Thymus (tissue), 11 donors: ENCODE results near the gene TELO2. TPM values are rescaled to one million over a fixed set of nuclear protein-coding genes. Genes with fewer than 3 reads are reported as not detected.

Source experiments
- DNase-seq, 9 donors: peaks; one replicate each; pipeline ENCODE4 v3.0.0-alpha.2; 2013; ENCODE audit warnings: low spot score in 9 of 9, low read depth in 6 of 9, missing footprints in 1 of 9
- H3K27ac ChIP-seq, 2 donors: one replicate each; pipeline ENCODE4 v1.5.1; 2013; ENCODE audit warnings: control low read depth in 1 of 2, low read depth in 1 of 2, low read length in 1 of 2, mild to moderate bottlenecking in 1 of 2, moderate library complexity in 1 of 2
- H3K27me3 ChIP-seq, 2 donors: one replicate each; pipeline ENCODE4 v1.5.1; 2013; ENCODE audit warnings: low read length in 1 of 2; ENCODE audit not compliant: control insufficient read depth in 2 of 2, insufficient read depth in 1 of 2
- H3K36me3 ChIP-seq, 2 donors: one replicate each; pipeline ENCODE4 v1.5.1; 2013; ENCODE audit warnings: low read length in 1 of 2, mild to moderate bottlenecking in 1 of 2, moderate library complexity in 1 of 2; ENCODE audit not compliant: control insufficient read depth in 2 of 2, insufficient read depth in 2 of 2
- H3K4me1 ChIP-seq, 2 donors: one replicate each; pipeline ENCODE4 v1.5.1; 2013; ENCODE audit warnings: low read length in 2 of 2; ENCODE audit not compliant: control insufficient read depth in 2 of 2, insufficient read depth in 2 of 2
- H3K4me3 ChIP-seq, 2 donors: one replicate each; pipeline ENCODE4 v1.5.1; 2013; ENCODE audit warnings: low read length in 2 of 2, control low read depth in 1 of 2, mild to moderate bottlenecking in 1 of 2
- H3K9me3 ChIP-seq, 2 donors: one replicate each; pipeline ENCODE4 v1.5.1; 2013; ENCODE audit warnings: low read length in 1 of 2, mild to moderate bottlenecking in 1 of 2; ENCODE audit not compliant: control insufficient read depth in 2 of 2, insufficient read depth in 1 of 2
- WGBS: extraction: QIAGEN DNeasy Blood & Tissue Kit; methylation state at CpG from one replicate; pipeline ENCODE4 v1.1.7; 2013; 5-methylcytosine and 5-hydroxymethylcytosine counted together
- polyA plus RNA-seq: library from polyadenylated mRNA; stranded (reverse); fragments of 200-250 nt; gene quantifications from one replicate; pipeline ENCODE4 v1.2.3, GENCODE V29; 2013
- total RNA-seq: library from RNA; stranded (reverse); fragments of 120-200 nt; gene quantifications from one replicate; pipeline ENCODE4 v1.2.4, GENCODE V29; 2013
- donor health status: healthy.

The TELO2 gene
- total and polyA plus RNA-seq, 2 donors: 14.0 to 97.4 TPM

GRCh38 chr16:1481906-1482835 lies 11.0 kb upstream of the TELO2 start:
- Histone ChIP-seq H3K4me1 (peaks cover 0 to 4% of the 10 kb centered on the region in 2 donors), H3K4me3 (no peak overlapping the region), H3K9me3 (peaks cover 0 to 2% of the 10 kb centered on the region in 2 donors), H3K27ac (peak overlapping the region in 1 of 2 donors; percentile 42), H3K36me3 (no peaks in the 10 kb centered on the region), H3K27me3 (no peaks in the 10 kb centered on the region)
- 92% methylated on average over 28 of the region's 28 CpGs for WGBS
- DNase-seq: no peak

- Histone ChIP-seq H3K4me1 (peaks cover 0 to 16% of the 10 kb centered on the region in 2 donors), H3K27ac (no peak overlapping the region), H3K9me3 (no peaks in the 10 kb centered on the region), H3K36me3 (no peaks in the 10 kb centered on the region), H3K4me3 (no peak overlapping the region), H3K27me3 (no peaks in the 10 kb centered on the region)
- 96% methylated on average over 40 of the region's 40 CpGs for WGBS
- no peak for DNase-seq
Measured at GRCh38 chr16:1485847-1486496, 7.2 kb upstream of the TELO2 start.

- peaks cover 0 to 12% of the 10 kb centered on the region in 2 donors for H3K4me1 ChIP-seq
- no peak overlapping the region for H3K4me3 ChIP-seq
- no peaks in the 10 kb centered on the region for H3K9me3 ChIP-seq
- H3K27ac ChIP-seq: no peak overlapping the region
- DNase-seq: no peak
- H3K36me3 ChIP-seq: no peaks in the 10 kb centered on the region
- 94% methylated on average over 33 of the region's 33 CpGs for WGBS
- H3K27me3 ChIP-seq: no peaks in the 10 kb centered on the region
Measured at GRCh38 chr16:1486551-1487390, 6.4 kb upstream of the TELO2 start.

GRCh38 chr16:1487395-1488053 lies 5.6 kb upstream of the TELO2 start:
- H3K9me3 ChIP-seq: no peaks in the 10 kb centered on the region
- H3K27ac ChIP-seq: no peak overlapping the region
- no peak for DNase-seq
- H3K36me3 ChIP-seq: no peaks in the 10 kb centered on the region
- no peaks in the 10 kb centered on the region for H3K27me3 ChIP-seq
- peaks cover 2 to 16% of the 10 kb centered on the region in 2 donors for H3K4me1 ChIP-seq
- 95% methylated on average over 39 of the region's 39 CpGs for whole genome bisulfite sequencing
- H3K4me3 ChIP-seq: no peak overlapping the region

- Histone ChIP-seq H3K4me3 (no peak overlapping the region), H3K27ac (peak overlapping the region in 1 of 2 donors; percentile 28), H3K9me3 (no peaks in the 10 kb centered on the region), H3K4me1 (peaks cover 5 to 22% of the 10 kb centered on the region in 2 donors), H3K27me3 (no peaks in the 10 kb centered on the region), H3K36me3 (no peaks in the 10 kb centered on the region)
- 96% methylated on average over 24 of the region's 24 CpGs for WGBS
- no peak for DNase-seq
Measured at GRCh38 chr16:1488054-1488601, 5.0 kb upstream of the TELO2 start.

GRCh38 chr16:1488619-1489018 lies 4.5 kb upstream of the TELO2 start, which contains the start of gene PTX4:
TSS of gene PTX4 (minus strand) at chr16:1488944. CDS start at chr16:1488909, 35 bp downstream.
- peaks cover 5 to 22% of the 10 kb centered on the region in 2 donors for H3K4me1 ChIP-seq
- DNase-seq: peak in 1 of 9 donors; percentile 28
- 77% methylated on average over 19 of the region's 19 CpGs for WGBS
- H3K27me3 ChIP-seq: no peaks in the 10 kb centered on the region
- H3K27ac ChIP-seq: peak within 1 kb of the TSS in 1 of 2 donors; percentile 28
- no peak within 1 kb of the TSS for H3K4me3 ChIP-seq
- H3K36me3 ChIP-seq: no peaks in the 10 kb centered on the region
- H3K9me3 ChIP-seq: no peaks in the 10 kb centered on the region

- no peak for DNase-seq
- peak overlapping the region in 1 of 2 donors; percentile 28 for H3K27ac ChIP-seq
- WGBS: 97% methylated on average over 12 of the region's 12 CpGs
- peaks cover 10 to 26% of the 10 kb centered on the region in 2 donors for H3K4me1 ChIP-seq
- H3K4me3 ChIP-seq: no peak overlapping the region
- no peaks in the 10 kb centered on the region for H3K36me3 ChIP-seq
- H3K27me3 ChIP-seq: no peaks in the 10 kb centered on the region
- no peaks in the 10 kb centered on the region for H3K9me3 ChIP-seq
Measured at GRCh38 chr16:1489077-1489476, 4.1 kb upstream of the TELO2 start.

- Histone ChIP-seq H3K4me1 (peaks cover 16 to 32% of the 10 kb centered on the region in 2 donors), H3K9me3 (no peaks in the 10 kb centered on the region), H3K27ac (no peak overlapping the region), H3K36me3 (peaks cover 12 to 18% of the 10 kb centered on the region in 2 donors), H3K4me3 (no peak overlapping the region), H3K27me3 (no peaks in the 10 kb centered on the region)
- no peak for DNase-seq
- WGBS: 96% methylated on average over 12 of the region's 12 CpGs
Measured at GRCh38 chr16:1491327-1491726, 1.8 kb upstream of the TELO2 start.
